GM18868 (cell line): ENCODE measurements around the gene GPR161.
A peak's percentile ranks its signal among the peaks of the same experiment; 100 is the strongest.
"Not testable (repeated sequence)": the region's sequence is repeated elsewhere in the genome, so short reads cannot be mapped to it uniquely, and the experiment has no call there.

Experiments used
- ATAC-seq: cut with Tn5 transposase; IDR thresholded peaks from one replicate; pipeline ENCODE4 v1.9.1; 2021; ENCODE audit warnings: mild to moderate bottlenecking, moderate library complexity; ENCODE audit not compliant: unreplicated experiment

The GPR161 gene

DNA sequence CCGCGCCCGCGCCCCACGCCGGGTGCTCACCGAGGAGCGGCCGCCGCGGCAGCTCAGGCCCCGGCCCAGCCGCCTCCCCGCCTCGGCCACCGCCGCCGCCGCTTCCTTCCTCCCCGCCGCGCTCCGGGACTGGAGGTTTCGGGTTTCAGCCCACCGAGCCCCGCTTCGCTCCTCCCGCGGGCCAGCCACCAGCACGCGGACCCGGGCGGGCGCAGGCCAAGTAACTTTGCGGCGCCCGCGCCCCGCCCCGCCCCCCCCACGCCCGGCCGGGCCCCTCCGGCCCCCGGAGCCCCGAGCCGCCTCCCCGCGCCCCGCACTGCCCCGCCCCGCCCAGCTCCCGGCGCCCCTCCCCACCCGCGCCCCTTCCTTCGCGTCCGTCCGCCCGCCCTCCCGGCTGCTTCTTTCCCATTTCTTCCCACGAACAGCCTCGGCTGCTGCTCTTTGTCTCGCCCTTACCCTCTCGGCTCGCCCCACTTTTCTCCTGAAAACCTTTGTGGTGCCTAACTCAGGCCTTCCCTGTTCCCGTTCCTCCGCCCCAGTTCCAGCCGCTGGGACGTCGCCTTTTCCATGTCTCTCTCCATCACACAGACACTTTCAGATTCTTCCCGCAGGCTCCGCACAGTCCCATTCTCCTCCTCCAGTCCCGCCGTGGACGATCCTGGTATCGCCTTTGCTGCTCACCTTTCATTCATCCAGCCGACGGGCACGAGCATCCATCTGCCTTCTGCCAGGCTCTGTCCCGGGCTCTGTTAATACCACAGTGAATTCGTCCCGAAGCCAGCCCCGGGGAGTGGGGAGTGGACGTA lies at the start of gene GPR161:
Gene GPR161, minus strand, starts transcription at position 222 of the 806 bp plus-strand sequence. CDS start 32,080 bp downstream, outside the sequence.
- no peak for ATAC-seq

GRCh38 chr1:168181063-168181720 lies 44.5 kb upstream of the GPR161 start:
- ATAC-seq = not testable (repeated sequence)

DNA sequence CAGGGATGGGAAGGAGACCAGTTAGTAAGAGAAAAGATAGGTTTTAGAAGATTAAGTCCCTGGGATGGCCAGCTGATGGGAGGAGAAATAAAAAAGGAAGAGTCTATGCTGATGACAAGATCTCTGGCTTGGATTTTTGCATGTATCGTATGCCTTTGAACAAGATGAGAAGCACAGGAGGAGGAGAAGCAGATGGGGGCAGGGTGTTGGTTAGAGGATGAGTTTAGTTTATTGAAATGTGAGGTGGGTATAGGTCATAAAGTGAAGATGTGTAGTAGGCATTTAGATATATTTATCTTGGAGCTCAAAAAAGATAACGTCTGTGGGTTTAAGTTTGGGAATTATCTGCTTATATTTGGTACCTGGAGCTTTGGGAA lies 43.4 kb upstream of the GPR161 start:
- no peak for ATAC-seq

GRCh38 chr1:168179438-168180147 lies 42.9 kb upstream of the GPR161 start:
- no peak for ATAC-seq

- peak; percentile 90 for ATAC-seq
These were observed 42.1 kb upstream of the GPR161 start, which contains the start of gene TIPRL for GRCh38 chr1:168178638-168179437. Gene TIPRL, plus strand, starts transcription at chr1:168178962. Its CDS starts 116 bp downstream, at chr1:168179078.

GRCh38 chr1:168178227-168178637 lies 41.5 kb upstream of the GPR161 start:
- no peak for ATAC-seq

- ATAC-seq = no peak
These were observed 35.7 kb upstream of the GPR161 start for GRCh38 chr1:168172250-168172915.

GRCh38 chr1:168170564-168171508 lies 34.1 kb upstream of the GPR161 start:
- no peak for ATAC-seq

GRCh38 chr1:168167806-168168205 lies 31.1 kb upstream of the GPR161 start:
- ATAC-seq = no peak

DNA sequence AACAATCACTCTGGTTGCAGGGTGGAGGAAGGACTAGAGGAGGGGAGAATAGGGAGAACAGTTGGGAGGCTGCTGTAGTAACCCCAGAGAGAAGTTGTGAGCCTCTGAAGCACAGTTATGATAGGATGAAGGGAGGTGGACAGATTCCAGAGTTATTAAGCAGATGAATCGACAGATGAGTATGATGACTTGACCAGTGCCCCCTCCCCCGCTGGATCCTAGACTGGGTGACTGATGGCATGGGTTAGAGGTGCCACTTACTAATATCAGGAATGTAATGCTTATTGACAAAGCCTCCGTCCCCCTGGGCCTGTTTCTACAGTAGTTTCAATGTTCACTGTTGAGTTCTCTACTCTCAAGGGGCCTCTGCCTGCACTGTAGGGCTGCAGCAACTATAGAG lies 28.0 kb upstream of the GPR161 start:
- no peak for ATAC-seq

- no peak for ATAC-seq
These were observed 26.9 kb upstream of the GPR161 start for GRCh38 chr1:168163670-168164069.

DNA sequence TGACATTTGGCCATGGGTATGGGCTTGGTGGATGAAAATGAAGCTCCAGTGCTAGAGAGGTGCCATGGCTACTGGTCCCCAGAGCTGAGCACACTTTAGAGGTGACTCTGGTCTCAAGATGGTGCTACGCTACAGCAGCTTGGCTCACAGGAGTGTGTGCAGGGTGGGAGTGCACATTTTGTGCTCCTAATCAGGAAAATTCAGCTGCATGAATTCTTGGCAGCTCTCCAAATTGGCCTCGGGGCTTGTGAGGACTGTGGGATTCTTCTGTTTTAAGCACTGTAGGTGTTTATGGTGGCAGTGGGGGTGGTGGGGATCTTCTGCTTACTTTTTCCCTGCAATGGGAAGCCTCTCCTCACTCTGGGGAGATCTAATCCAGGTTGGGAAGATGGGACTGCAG lies 24.7 kb upstream of the GPR161 start:
- no peak for ATAC-seq

GRCh38 chr1:168159979-168160378 lies 23.2 kb upstream of the GPR161 start:
- no peak for ATAC-seq

GRCh38 chr1:168159251-168159650 lies 22.5 kb upstream of the GPR161 start:
- no peak for ATAC-seq

DNA sequence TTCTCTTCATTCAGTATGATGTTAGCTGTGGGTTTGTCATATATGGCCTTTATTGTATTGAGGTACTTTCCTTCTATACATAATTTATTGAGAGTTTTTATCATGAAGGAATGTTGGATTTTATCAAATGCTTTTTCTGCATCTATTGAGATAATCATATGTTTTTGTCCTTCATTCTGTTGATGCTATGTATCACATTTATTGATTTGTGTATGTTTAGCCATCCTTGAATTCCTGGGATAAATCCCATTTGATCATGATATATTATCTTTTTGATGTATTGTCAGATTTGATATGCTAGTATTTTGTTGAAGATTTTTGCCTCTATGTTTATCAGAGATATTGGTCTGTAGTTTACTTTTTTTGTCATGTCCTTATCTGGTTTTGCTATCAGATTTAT lies 20.9 kb upstream of the GPR161 start:
- no peak for ATAC-seq

GRCh38 chr1:168155910-168156309 lies 19.2 kb upstream of the GPR161 start:
- ATAC-seq = no peak

DNA sequence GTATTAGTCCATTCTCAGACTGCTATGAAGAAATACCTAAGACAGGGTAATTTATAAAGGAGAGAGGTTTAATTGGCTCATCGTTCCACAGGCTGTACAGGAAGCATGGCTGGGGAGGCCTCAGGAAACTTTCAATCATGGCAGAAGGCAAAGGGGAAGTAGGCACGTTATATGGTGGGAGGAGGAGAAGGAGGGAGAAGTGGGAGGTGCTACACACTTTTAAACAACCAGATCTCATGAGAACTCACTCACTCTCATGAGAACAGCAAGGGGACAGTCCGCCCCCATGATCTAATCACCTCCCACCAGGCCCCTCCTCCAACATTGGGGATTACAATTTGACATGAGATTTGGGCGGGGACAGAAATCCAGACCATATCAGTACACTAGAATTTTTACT lies 18.0 kb upstream of the GPR161 start:
- not testable (repeated sequence) for ATAC-seq

DNA sequence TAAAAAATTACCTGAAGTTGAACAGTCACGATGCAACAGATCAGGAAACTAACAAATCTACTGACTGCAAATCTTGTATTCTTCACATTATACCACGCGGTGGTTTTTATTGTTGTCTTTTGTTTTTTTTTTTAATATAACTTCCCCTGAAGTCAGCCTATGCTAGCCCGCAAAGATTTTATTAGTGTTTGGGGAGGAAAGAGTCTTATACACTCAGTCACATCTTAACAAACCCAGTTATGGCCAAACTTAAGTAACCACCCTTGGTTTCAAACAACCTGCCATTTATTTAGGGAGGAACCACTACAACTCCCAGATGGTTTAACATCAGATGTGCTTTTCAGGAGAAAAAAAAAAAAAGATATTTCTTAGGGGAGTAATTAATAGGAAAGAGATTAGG lies 15.2 kb upstream of the GPR161 start:
- ATAC-seq = no peak

GRCh38 chr1:168150283-168150682 lies 13.6 kb upstream of the GPR161 start:
- no peak for ATAC-seq
